Endothelial cell of umbilical vein (primary cell): ENCODE results near the gene RSPH3. TPM values are rescaled to one million over a fixed set of nuclear protein-coding genes. Genes with fewer than 3 reads are reported as not detected.

Experiments
- BruUV-seq: library from RNA; stranded (reverse); fragments of 400-500 nt; replicated peaks from 2 replicates; lab custom pipeline; 2021; lab: Mats Ljungman, UMichigan
- CTCF ChIA-PET: fragments of 300-600, 350-600 bp; sonication (Branson Sonifier 250); formaldehyde crosslinking; loops from one replicate; lab custom pipeline; 2021; ENCODE audit warnings: antibody characterized with exemption, inconsistent platforms; lab: Charles Lee
- POLR2A ChIA-PET: fragments of 300-600, 350-600 bp; sonication (Branson Sonifier 250); formaldehyde crosslinking; loops from one replicate; lab custom pipeline; 2021; ENCODE audit warnings: antibody characterized with exemption, inconsistent platforms; lab: Charles Lee
- DNase-seq: peaks from one replicate; pipeline ENCODE4 v3.0.0-alpha.2; 2011; ENCODE audit warnings: low read depth, low spot score
- FAIRE-seq: peaks from 2 replicates; lab custom pipeline; 2011; peaks lifted over from hg19 to GRCh38; lab: Jason Lieb, UNC
- H2AFZ ChIP-seq: 2 replicates; pipeline ENCODE4 v1.6.0; 2012; ENCODE audit warnings: low read depth, low read length, control low read depth, inconsistent platforms
- H3K27ac ChIP-seq: 2 replicates; pipeline ENCODE4 v1.5.1; 2011; ENCODE audit warnings: low read depth, mild to moderate bottlenecking, control low read depth, low read length, moderate library complexity; ENCODE audit not compliant: insufficient read depth
- H3K27me3 ChIP-seq, 2 experiments: 2 replicates each; pipeline versions ENCODE4 v1.6.0 to v1.6.1; 2011; ENCODE audit warnings: low read length in 2 of 2, mixed read lengths in 1 of 2; ENCODE audit not compliant: control insufficient read depth in 2 of 2, insufficient read depth in 2 of 2
- H3K36me3 ChIP-seq, 2 experiments: 2 replicates in 1 of 2; 3 replicates in 1 of 2; pipeline ENCODE4 v1.5.1; 2011; ENCODE audit warnings: low read length in 2 of 2, mild to moderate bottlenecking in 1 of 2, moderate library complexity in 1 of 2; ENCODE audit not compliant: control insufficient read depth in 2 of 2, insufficient read depth in 2 of 2; ENCODE audit errors: extremely low read depth in 1 of 2
- H3K4me1 ChIP-seq: 3 replicates; pipeline ENCODE4 v1.5.1; 2011; ENCODE audit warnings: mild to moderate bottlenecking, low read length; ENCODE audit not compliant: control insufficient read depth, insufficient read depth; ENCODE audit errors: extremely low read depth
- H3K4me2 ChIP-seq: 2 replicates; pipeline ENCODE4 v1.6.1; 2011; ENCODE audit warnings: low read length, control low read depth, mixed read lengths; ENCODE audit not compliant: insufficient read depth
- H3K4me3 ChIP-seq, 3 experiments: fragments of 200-600 bp in 1 of 3; sonication (generic), shearing (Covaris generic) in 1 of 3; replicated peaks in 1 of 3; 2 replicates each; pipeline ENCODE4 v1.5.1; 2011 to 2016; ENCODE audit warnings: control low read depth in 3 of 3, low read length in 3 of 3, mild to moderate bottlenecking in 2 of 3, inconsistent platforms in 1 of 3, low read depth in 1 of 3, moderate library complexity in 1 of 3; ENCODE audit not compliant: insufficient read depth in 1 of 3
- H3K79me2 ChIP-seq: 2 replicates; pipeline ENCODE4 v1.6.0; 2012; ENCODE audit warnings: low read length, inconsistent platforms; ENCODE audit not compliant: control insufficient read depth, insufficient read depth
- H3K9ac ChIP-seq: replicated peaks from 2 replicates; pipeline ENCODE3; 2011; ENCODE audit warnings: low read length, control low read depth; ENCODE audit not compliant: insufficient read depth; ENCODE audit errors: extremely low read depth
- H3K9me1 ChIP-seq: replicated peaks from 3 replicates; pipeline ENCODE4 v1.6.0; 2011; ENCODE audit warnings: mild to moderate bottlenecking, low read length; ENCODE audit not compliant: control insufficient read depth, insufficient read depth; ENCODE audit errors: extremely low read depth
- H3K9me3 ChIP-seq: replicated peaks from 2 replicates; pipeline ENCODE4 v1.5.1; 2012; ENCODE audit warnings: low read length, inconsistent platforms; ENCODE audit not compliant: control insufficient read depth, insufficient read depth
- H4K20me1 ChIP-seq: replicated peaks from 2 replicates; pipeline ENCODE3; 2011; ENCODE audit warnings: mild to moderate bottlenecking, low read length; ENCODE audit not compliant: control insufficient read depth, insufficient read depth; ENCODE audit errors: extremely low read depth
- EZH2 ChIP-seq: IDR thresholded peaks from 2 replicates; pipeline ENCODE4 v1.6.1; 2012; ENCODE audit warnings: borderline replicate concordance, low read depth, mild to moderate bottlenecking, moderate library complexity, low read length, inconsistent platforms; ENCODE audit not compliant: severe bottlenecking
- FOS ChIP-seq: IDR thresholded peaks from 2 replicates; pipeline ENCODE4 v1.6.1; 2011; ENCODE audit warnings: mild to moderate bottlenecking, low read length, moderate library complexity, borderline replicate concordance; ENCODE audit not compliant: insufficient read depth
- GATA2 ChIP-seq: IDR thresholded peaks from 2 replicates; pipeline ENCODE4 v1.7.0; 2011; ENCODE audit warnings: low read depth, mild to moderate bottlenecking, moderate library complexity, mixed read lengths, low read length; ENCODE audit not compliant: insufficient read length, insufficient read depth
- JUN ChIP-seq: IDR thresholded peaks from 2 replicates; pipeline ENCODE4 v1.6.1; 2011; ENCODE audit warnings: borderline replicate concordance, low read depth; ENCODE audit not compliant: insufficient read length, insufficient read depth
- MYC ChIP-seq: IDR thresholded peaks from one replicate; pipeline ENCODE4 v1.6.1; 2011; ENCODE audit warnings: mild to moderate bottlenecking, low read depth, low read length
- POLR2A ChIP-seq: IDR thresholded peaks from 2 replicates; pipeline ENCODE4 v1.6.1; 2012; ENCODE audit warnings: low read depth, mild to moderate bottlenecking, control low read depth, low read length
- POLR2AphosphoS5 ChIP-seq: IDR thresholded peaks from 2 replicates; pipeline ENCODE4 v1.6.1; 2012; ENCODE audit warnings: low read depth, mild to moderate bottlenecking, control low read depth, low read length, moderate library complexity; ENCODE audit not compliant: insufficient read depth
- dilution Hi-C: fragments of 300-500 bp; cut with MboI; formaldehyde crosslinking; loops from one replicate; pipeline ENCODE4 v1.15.0; 2019; ENCODE audit warnings: low sequenced_read_pairs; ENCODE audit not compliant: extremely low pct_ligation_motif_present
- intact Hi-C: fragments of 100-400 bp; cut with micrococcal nuclease; formaldehyde crosslinking; loops from one replicate; pipeline ENCODE4 v1.10.0; 2022
- polyA plus RNA-seq, 4 experiments: library from polyadenylated mRNA; depleted of rRNA in 3 of 4; stranded (reverse) in 3 of 4; unstranded in 1 of 4; fragments of >200 nt; gene quantifications; 2 replicates each; pipeline versions ENCODE4 v1.2.1 to v1.2.3, GENCODE V29; 2011 to 2012; ENCODE audit warnings: missing spikeins in 1 of 4
- total RNA-seq: library from RNA; stranded (reverse); gene quantifications from 2 replicates; pipeline ENCODE4 v1.2.3, GENCODE V29; 2021
- TF ChIP-seq, protein P1 (sequence below): IDR thresholded peaks from 2 replicates; pipeline ENCODE4 v1.6.1; 2011; ENCODE audit not compliant: insufficient read depth, insufficient read length
- TF ChIP-seq, protein P2 (sequence below), 2 donors: IDR thresholded peaks; 1 replicate in 1 of 2; 2 replicates in 1 of 2; pipeline ENCODE4 v1.5.1; 2011; ENCODE audit warnings: low read length in 2 of 2, mild to moderate bottlenecking in 2 of 2, moderate library complexity in 2 of 2, control low read depth in 1 of 2, inconsistent platforms in 1 of 2, low read depth in 1 of 2; ENCODE audit not compliant: insufficient read depth in 1 of 2; ENCODE audit errors: extremely low read depth in 1 of 2

RSPH3 gene
- total and polyA plus RNA-seq, 2 donors (not counting 3 experiments of a cell fraction or from before 2014, with no cell fraction given) = 0.66 to 3.3 TPM

GRCh38 chr6:159013229-159013628 lies 13.2 kb upstream of the RSPH3 start:
- Histone ChIP-seq H3K9me3 (no peaks in the 10 kb centered on the region), H3K36me3 (no peaks in the 10 kb centered on the region), H3K27me3 (no peaks in the 10 kb centered on the region), H3K9me1 (no peaks in the 10 kb centered on the region), H3K27ac (no peak overlapping the region), H3K4me3 (no peak overlapping the region), H3K79me2 (no peaks in the 10 kb centered on the region), H4K20me1 (no peaks in the 10 kb centered on the region), H3K4me1 (no peaks in the 10 kb centered on the region), H3K4me2 (no peak overlapping the region), H3K9ac (no peak overlapping the region), H2AFZ (no peak overlapping the region)
- TF ChIP-seq JUN (no peak), FOS (no peak), POLR2A (no peak), POLR2AphosphoS5 (no peak), EZH2 (no peak), MYC (no peak), GATA2 (no peak)
- TF ChIP-seq, protein P1, sequence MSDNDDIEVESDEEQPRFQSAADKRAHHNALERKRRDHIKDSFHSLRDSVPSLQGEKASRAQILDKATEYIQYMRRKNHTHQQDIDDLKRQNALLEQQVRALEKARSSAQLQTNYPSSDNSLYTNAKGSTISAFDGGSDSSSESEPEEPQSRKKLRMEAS = no peak
- TF ChIP-seq, protein P2, sequence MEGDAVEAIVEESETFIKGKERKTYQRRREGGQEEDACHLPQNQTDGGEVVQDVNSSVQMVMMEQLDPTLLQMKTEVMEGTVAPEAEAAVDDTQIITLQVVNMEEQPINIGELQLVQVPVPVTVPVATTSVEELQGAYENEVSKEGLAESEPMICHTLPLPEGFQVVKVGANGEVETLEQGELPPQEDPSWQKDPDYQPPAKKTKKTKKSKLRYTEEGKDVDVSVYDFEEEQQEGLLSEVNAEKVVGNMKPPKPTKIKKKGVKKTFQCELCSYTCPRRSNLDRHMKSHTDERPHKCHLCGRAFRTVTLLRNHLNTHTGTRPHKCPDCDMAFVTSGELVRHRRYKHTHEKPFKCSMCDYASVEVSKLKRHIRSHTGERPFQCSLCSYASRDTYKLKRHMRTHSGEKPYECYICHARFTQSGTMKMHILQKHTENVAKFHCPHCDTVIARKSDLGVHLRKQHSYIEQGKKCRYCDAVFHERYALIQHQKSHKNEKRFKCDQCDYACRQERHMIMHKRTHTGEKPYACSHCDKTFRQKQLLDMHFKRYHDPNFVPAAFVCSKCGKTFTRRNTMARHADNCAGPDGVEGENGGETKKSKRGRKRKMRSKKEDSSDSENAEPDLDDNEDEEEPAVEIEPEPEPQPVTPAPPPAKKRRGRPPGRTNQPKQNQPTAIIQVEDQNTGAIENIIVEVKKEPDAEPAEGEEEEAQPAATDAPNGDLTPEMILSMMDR (IDR thresholded peaks at IDR 0.05; ENCODE audit: extremely low read depth in 1 of 2, insufficient read depth in 1 of 2, low read depth in 1 of 2, low read length in 2 of 2) = no peak
- dilution Hi-C loops (no loop called here), intact Hi-C loops (no loop called here)
- no TSS peak for BruUV-seq
- ChIA-PET POLR2A (no interaction called here), CTCF (interaction anchor here (1.6 kb wide), 1 partner anchor 29 kb away, joined by 4 read pairs; no protein-coding TSS in a partner anchor)
- DNase-seq = no peak
- no peak for FAIRE-seq
